Activated CD4-positive, alpha-beta T cell treated with anti-CD3 and anti-CD28 coated beads, Interleukin-2, amount 50 U/mL, for 4 hours (primary cell): ENCODE results near the gene CNPY3.
"Not testable (repeated sequence)": the region's sequence is repeated elsewhere in the genome, so short reads cannot be mapped to it uniquely, and the experiment has no call there.

ENCODE experiments used
- DNase-seq, 2 experiments: peaks; one replicate each; pipeline ENCODE4 v3.0.0-alpha.2; 2020

Gene CNPY3

GRCh38 chr6:42928986-42929820 is at the start of gene CNPY3:
CNPY3 (plus strand) TSS chr6:42929480; CDS start chr6:42929571, 91 bp downstream.
- DNase-seq = peak; percentile 88 to 89

GRCh38 chr6:42880240-42880817 is 49.0 kb upstream of the CNPY3 start:
- not testable (repeated sequence) for DNase-seq

GRCh38 chr6:42880871-42881270 is 48.4 kb upstream of the CNPY3 start:
- DNase-seq = not testable (repeated sequence)

- no peak for DNase-seq
Measured at GRCh38 chr6:42885702-42886101, 43.6 kb upstream of the CNPY3 start.

- not testable (repeated sequence) for DNase-seq
Measured at GRCh38 chr6:42888201-42888600, 41.1 kb upstream of the CNPY3 start.

- no peak for DNase-seq
Measured at GRCh38 chr6:42889815-42890214, 39.5 kb upstream of the CNPY3 start.

- DNase-seq = peak; percentile 86 to 87
Measured at GRCh38 chr6:42890311-42891198, 38.7 kb upstream of the CNPY3 start.

GRCh38 chr6:42891199-42891722 is 38.0 kb upstream of the CNPY3 start:
- no peak for DNase-seq

GRCh38 chr6:42894041-42894828 is 35.0 kb upstream of the CNPY3 start:
- not testable (repeated sequence) for DNase-seq

- DNase-seq = no peak
Measured at GRCh38 chr6:42896178-42896719, 33.0 kb upstream of the CNPY3 start.

- DNase-seq = peak; percentile 65
Measured at GRCh38 chr6:42898891-42899361, 30.4 kb upstream of the CNPY3 start.

GRCh38 chr6:42899871-42900270 is 29.4 kb upstream of the CNPY3 start:
- DNase-seq = no peak

GRCh38 chr6:42901538-42901957 is 27.7 kb upstream of the CNPY3 start:
- DNase-seq = peak; percentile 50 to 54

- not testable (repeated sequence) for DNase-seq
Measured at GRCh38 chr6:42902429-42903263, 26.6 kb upstream of the CNPY3 start.

- DNase-seq = no peak
Measured at GRCh38 chr6:42904467-42904866, 24.8 kb upstream of the CNPY3 start.

- no peak for DNase-seq
Measured at GRCh38 chr6:42907336-42907735, 21.9 kb upstream of the CNPY3 start.

GRCh38 chr6:42909835-42910234 is 19.4 kb upstream of the CNPY3 start:
- DNase-seq = no peak

- no peak for DNase-seq
Measured at GRCh38 chr6:42911171-42912021, 17.9 kb upstream of the CNPY3 start.

GRCh38 chr6:42914546-42914945 is 14.7 kb upstream of the CNPY3 start:
- DNase-seq = no peak

- no peak for DNase-seq
Measured at GRCh38 chr6:42915732-42916131, 13.5 kb upstream of the CNPY3 start, which contains the start of gene PTCRA. PTCRA (plus strand) TSS chr6:42916053; CDS start chr6:42916070, 17 bp downstream.
